ENCODE measurements around the gene BRINP3.

Gene BRINP3

DNA sequence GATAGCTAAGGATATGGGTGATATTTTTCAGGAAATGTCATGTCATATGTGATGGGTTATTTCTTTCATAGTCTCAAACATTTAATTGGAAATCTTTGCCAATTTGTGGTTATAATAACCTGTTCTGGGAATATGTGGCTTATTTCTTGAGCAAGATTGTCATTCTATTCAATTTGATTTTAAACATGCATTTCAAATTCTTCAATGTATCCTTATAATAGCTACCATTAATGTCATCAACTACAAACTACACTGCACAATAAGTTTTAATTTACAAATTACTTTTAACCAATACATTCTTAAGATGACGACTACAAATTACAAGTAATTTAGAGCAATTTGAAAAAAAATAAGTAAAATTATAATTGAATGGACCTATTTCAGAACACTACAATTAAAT, 164.9 kb downstream of the BRINP3 start:
- no peak for DNase-seq

DNA sequence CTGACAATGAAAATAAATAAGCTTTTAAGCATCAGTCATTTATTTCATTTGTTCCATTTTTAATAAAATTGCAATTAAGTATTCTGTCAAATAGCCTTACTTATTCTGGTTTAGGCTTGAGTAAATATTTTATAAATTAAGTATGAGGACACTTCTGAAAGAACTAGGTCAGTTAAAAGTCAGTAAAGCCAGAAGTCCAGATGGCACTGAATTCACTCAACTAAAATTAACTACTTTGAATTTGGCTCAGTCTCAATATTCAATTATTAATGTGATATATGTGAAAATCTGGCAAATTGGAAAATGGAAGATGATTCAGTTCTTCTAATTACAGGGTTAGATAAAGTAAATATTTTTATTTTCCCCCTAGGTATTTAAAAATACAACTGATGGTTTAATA, 174.2 kb downstream of the BRINP3 start:
- DNase-seq: peak; percentile 2

DNA sequence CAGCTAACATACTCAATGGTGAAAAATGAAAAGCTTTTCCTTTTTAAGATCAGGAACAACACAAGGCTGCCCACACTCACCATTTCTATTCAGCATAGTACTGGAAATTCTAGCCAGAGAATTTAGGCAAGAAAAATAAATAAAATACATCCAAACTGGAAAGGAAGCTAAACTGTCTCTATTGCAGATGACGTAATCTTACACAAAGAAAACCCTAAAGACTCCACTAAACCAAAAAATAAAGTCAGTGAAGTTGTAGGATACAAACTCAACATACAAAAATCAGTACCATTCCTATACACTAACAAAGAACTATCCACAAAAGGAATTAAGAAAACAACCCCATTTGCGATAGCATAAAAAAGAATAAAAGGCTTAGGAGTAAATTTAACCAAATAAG, 181.2 kb downstream of the BRINP3 start:
- no peak for DNase-seq

DNA sequence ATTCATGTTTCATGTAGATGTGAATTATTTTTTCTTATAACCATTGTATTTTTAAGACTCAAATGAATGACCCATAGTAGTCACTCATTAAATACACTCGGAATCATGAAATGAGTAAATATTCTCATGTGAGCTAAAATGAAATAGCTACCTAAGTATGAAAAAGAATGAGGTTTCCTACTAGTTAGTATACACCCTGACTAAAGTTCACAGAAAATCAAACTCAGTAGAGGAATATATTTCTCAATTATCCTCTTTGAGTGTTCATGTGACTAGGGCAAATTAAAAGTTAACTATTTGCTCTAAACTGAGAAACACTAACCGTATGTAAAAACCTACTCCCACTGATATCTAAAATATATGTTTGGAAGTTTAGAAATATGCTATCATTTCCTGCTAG, 187.8 kb downstream of the BRINP3 start:
- DNase-seq: no peak

DNA sequence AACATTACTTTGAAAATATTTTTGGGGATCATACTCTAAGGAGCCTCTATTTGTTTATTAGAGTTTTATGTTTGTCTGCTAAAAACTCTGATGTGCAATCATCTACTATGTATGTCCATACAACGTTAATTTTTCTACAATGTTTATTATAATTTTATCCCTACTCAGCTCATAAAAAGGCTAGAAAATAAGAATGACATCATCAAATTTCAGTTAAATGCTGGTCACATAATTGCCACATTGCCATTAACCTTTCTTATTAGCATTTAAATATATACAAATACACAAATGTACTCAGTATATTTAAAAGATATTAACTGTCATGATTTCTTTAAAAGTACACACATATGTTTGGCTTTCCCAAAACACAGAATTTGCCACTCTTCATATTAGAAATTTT, 191.6 kb downstream of the BRINP3 start:
- DNase-seq: no peak

DNA sequence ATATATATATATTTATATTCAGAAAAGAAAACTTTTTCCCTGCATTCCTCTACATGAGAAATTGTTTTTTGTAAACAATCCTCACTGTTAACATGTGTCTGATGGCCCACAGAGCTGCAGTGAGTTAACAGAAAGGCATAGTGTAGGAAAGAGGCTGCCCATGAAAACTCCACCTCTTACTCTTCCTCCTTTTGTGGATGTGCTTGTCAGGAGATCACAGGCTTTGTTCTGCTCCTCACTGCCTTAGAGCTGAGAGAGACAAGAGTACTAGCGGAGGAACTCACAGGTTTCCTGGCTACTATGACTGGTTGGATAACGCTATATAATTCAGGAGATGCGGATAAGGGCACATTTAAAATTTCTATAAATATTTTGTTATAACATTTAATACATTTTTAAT, 200.6 kb downstream of the BRINP3 start:
- no peak for DNase-seq

DNA sequence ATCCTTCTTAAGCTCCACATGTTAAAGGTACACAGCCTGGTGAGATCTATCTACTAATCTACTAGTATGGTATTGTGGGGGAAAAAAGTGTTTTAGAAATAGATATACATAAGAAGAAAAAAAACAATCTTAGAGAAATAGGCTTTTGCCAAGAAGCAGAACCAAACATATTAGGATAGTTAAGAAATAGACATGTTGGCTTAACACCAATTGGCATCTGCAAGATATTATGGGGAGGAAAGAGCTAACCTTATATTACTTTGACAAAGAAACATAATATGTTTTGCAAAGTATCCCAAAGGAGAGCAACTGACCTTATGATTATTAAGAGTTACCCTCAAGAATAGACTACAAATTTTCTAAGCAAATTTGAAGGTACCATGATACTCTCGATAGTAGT, 202.9 kb downstream of the BRINP3 start:
- no peak for DNase-seq

DNA sequence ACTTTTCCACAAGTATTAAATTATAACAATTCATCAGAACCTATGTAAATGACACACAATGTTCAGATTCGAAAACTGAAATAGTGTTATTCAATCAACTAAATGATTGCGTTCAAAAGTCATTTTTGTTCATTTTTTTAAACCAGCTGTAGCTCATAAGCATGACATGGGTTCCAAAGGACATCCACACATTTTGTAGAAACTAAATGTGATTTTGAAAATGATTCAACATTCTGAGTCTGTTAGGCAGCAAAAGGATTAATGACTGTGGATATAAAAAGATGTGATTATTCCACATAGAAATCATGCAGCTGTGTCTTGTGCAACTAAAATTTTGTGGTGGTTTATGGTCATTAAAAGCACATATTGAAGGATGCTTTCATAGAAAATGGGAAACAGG, 204.5 kb downstream of the BRINP3 start:
- no peak for DNase-seq

DNA sequence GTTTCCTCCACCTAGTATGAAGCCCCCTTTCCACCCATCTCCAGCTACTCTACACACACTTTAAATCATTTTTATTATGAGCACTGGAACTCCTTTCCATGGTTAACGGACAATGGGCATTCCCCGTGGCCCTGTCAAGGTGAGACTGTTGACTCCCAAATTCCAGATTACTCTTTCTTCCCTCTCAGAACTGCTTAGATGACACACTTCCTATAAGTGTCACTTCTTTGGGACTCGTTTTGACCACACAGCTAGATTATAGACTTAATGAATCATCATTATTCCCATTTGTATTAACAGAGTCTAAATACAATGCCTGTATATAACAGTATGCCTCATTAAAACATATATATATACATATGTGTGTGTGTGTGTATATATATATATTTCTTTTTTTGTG, 215.1 kb downstream of the BRINP3 start:
- no peak for DNase-seq

DNA sequence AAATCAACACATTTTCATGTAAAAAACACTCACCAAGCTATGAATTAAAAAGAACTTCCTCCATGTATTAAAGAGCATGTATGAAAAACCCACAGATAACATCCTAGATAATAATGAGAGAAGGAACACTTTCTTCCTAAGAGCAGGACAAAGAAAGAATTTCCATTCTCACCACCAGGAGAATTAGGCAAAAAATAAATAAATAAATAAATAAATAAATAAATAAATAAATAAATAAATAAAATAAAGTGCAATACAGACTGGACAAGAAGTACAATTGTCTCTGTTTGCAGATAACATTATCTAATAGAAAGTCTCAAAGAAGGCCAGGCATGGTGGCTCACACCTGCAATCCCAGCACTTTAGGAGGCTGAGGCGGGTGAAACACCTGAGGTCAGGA, 218.2 kb downstream of the BRINP3 start:
- DNase-seq: no peak

DNA sequence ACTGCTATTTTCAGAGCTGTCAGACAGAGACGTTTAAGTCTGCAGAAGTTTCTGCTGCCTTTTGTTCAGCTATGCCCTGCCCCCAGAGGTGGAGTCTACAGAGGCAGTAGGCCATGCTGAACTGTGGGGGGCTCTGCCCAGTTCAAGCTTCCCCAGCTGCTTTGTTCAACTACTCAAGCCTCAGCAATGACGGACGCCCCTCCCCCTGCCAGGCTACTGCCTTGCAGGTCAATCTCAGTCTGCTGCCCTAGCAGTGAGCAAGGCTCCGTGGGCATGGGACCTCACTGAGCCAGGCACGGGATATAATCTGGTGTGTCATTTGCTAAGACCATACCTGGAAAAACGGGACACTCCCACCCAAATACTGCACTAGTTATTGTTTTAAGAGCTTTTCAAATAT, 219.7 kb downstream of the BRINP3 start:
- DNase-seq: no peak

DNA sequence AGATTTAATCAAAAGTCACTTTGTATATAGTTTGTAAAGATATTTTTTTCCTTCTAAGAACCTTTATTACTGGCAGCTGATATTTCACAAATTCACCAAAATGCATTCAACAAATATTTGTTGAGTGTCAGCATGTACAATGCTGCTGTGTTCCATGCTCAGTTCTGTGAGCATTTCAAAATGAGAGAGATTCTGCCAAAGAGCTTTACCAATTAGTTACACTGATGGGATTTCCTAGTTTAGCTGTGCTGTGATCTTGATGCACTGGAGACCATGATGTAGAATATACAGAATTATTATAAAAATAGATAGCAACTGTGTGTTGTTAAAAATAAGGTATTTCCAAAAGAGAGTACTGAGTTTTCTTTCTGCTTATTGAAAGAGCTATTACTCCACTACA, 225.6 kb downstream of the BRINP3 start:
- no peak for DNase-seq

DNA sequence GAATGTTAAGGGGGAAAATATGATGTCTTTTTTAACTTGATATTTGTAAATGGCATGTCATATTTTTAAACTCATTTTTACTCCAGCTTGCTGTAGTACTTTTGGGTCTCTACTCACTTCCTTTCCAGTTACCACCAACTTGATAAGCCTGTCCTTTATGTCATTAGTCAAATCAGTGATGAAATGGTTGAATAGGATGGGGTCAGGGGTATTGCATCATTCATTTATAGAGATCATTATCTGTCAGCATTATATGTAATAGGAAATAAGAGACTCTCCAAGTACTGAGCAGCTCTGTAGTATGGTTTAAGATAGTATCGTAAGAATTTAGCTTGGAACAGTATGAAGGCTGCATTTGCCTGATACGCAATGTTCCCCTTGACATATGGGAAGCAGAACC, 227.3 kb downstream of the BRINP3 start:
- DNase-seq: no peak

DNA sequence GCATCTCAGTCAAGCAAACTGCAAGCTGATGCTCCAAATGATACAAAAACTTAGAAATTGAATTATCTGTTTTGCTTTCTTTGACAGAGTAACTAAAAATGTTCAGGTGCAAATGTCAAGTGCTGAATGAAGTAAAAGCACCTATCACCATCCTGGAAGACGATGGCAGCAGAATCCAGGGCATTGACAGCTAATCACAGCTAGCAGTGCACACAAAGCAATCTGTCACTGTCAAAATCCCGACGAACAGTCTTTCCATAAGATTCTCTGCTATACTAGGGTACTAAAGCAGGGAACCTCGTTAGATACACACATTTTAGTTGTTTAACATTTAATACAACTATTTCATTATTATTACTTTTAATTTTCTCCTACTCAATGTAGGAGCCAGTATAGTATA, 233.3 kb downstream of the BRINP3 start:
- no peak for DNase-seq

DNA sequence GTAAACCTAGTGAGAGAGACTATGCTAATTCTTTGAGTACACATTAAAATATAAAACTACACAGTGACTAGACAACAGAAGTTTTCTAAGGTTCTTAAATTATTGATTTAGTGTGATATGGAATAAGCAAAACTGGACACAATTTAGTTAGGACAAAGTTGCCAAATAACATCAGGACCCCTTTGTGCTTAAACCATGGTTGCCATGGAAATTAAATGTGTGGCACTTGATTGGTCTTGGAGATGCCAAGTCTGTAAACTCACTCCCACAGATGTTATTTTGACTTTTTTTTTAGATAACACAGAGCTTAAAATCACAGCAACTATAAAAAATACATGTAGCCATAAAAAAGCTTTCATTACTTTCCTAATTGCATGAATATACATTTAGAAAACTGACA, 234.6 kb downstream of the BRINP3 start:
- no peak for DNase-seq

DNA sequence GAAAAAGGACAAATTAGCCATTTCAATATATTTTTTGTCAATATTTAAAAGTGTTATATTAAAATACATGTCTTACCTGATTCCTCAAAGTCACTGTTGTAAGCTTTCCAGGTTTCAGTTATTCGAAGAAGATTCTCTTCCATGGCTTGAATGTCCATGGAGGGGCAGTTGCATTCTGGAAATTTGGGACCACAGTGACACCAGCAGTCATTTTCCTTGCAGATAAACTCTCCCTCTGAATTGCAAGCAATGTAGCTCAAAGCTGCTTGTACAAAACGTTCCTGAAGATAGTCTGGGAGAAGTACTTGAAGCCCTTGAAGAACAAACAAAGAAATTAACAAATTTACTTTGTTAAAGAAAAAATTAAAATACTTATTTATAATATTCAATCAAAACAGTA, 251.7 kb downstream of the BRINP3 start:
- DNase-seq: no peak

DNA sequence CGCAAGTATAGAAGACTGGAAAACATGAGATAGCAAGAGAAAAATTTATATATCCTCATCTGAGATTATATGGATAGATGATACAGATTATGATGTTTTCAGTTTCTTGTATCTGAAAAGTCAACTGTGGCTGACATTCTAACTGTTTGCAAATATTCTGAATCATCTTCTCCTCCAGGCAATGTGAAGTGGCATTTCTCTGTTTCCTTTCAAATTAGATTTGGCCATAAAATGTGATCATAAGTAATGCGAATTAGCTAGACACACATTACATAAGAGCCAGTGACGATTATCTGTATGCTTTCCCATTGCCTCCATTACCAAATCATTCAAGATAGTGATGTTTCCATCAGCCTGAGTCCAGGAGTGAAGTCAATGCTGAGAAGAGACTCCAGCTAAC, 265.2 kb downstream of the BRINP3 start:
- DNase-seq: no peak

DNA sequence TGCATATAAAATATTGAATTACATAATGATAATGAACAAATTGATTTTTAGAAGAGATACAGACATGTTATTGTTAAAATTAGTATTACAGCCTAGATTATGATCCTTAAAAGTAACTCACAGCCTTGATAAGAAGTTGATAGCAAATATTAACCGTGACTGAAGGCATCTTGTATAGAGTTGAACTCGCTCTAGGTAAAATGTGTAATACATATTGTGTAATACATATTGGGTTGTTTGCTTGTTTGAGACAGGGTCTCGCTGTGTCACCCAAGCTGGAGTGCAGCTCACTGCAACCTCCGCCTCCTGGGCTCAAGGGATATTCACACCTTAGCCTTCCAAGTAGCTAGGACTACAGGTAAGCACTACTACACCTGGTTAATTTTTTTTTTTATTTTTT, 269.9 kb downstream of the BRINP3 start:
- DNase-seq: no peak

DNA sequence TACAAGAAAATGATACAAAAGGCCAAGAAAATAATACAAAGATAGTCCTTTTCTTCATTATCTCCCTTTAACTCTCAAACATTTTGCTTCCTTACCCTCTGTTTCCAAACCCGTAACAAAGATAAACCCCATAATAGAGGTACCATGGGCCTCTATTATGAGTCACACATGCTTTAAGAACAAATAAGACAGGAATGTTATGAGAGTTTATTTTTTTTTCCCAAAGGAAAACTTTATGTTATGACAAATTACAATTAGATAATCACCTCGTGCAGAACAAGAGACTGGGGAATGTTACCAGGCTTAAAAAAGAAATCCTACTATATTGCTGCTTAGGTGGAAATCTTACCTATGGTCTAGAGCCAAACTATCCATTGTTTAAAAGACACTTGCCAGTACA, 272.0 kb downstream of the BRINP3 start:
- DNase-seq: no peak

DNA sequence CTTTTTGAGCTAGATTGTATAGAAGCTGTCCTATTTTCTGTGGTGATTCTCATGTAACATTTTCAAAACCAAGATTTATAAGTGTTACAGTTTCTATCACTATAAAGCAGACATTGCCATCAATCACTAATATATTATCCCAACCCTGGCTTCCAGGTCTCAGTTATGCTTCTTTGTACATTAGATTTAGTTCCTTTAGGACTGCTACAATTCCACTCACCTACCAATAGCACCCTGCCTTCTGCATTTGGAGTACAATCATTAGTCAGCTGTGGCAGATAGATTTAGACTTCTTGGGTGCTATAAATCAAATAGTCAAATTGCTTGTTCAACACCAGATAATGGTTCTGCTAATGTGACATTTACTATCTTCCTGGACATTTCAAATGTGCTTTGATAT, 281.6 kb downstream of the BRINP3 start:
- no peak for DNase-seq

DNA sequence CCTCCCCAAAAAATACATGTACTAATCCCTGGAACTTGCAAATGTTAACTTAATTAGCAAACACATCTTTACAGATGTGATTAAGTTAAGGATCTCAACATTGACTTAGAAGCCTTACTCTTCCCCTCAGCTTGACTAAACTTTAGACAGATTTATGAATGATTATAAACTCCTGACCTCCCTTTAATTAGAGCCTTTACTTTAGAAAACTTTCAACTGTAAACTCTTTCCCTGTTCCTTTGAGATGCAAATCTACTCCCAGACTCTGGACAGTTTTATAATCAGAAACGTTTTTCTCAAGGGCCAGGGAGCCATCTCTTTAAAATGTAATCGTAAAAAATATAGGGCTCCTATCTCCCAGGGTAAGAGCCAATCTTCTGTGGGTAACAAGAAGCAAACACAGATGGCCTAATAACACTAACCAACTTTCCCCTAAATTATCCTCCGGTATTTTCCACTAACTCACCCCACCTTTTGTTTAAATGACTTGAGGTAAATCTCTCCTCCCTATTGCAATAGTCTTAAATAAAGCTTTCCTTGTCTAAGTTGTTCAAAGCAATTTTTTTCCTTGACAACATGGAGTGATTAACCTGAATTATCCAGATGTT, 284.1 kb downstream of the BRINP3 start:
- no peak for DNase-seq

DNA sequence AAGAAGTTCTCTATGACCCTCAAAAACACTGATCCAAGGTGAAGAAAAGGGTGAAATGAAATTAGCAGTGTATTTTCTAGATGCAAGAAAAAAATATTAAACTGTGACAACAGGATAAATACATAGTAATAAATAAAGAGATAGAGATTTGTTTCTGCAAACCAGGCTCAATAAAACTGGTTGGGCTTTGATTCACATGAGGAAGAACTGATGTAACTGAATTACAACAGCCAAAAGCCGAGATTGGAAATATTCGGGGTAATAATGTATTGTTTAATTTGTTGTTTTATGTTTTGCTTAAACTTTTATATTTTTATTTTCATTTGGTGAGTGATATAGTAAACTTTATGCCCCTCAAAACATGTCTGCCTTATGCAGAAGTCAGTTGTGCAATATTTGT, 285.0 kb downstream of the BRINP3 start:
- DNase-seq: no peak

DNA sequence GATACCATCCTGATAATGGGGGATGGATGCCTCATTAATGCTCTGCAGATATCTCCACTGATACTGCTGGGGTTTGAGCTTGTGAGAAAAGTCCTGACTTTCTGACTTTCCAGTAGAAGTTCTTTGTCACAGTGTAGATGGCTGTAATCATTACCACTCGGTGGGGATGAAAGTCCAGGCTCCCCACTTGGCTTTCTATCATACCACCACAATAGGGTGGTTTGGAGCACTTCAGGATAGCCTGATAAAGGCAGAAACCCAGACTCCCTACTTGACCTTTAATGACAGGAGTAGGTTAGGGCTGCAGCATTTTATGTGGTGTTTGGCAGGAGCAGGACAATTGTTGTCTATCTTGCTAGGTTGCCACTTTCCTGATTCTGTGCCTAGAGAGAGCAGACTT, 294.1 kb downstream of the BRINP3 start:
- DNase-seq: no peak

DNA sequence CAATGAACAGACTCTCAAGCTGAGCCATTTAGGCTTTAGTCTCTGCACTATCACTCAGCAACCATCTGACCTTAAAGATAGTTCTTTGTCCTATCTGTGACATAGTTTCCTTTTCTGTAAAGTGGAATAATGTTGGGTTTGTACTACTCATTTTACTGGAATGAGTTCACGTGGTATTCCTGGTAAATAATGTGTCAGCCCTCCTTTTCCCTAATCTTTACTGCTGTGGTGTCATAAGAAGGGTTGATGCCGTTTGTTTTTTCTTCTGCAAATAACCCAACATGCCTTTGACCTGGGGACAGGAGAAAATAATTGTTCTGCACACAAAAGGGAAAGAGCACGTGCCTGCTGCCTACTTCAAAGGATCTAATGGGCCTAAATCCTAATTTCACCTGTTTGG, 297.8 kb downstream of the BRINP3 start:
- DNase-seq: no peak

DNA sequence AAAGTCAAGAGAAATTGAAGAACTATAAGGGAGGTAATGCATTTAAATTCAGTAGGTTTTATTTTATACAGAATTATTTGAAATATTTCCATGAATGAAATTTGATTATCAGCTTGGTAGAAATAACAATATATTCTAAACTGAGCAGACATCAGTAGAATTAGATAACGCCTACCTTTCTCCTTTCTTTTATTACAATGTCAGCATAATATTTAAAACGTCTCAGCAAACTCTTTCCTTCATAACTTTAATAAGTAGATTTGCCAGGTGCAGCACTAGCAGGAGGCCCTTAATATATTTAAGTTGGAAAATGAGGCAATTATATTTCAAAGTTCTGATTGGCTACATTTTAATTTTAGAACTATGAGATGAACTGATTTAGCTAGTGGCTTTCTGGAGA, 298.8 kb downstream of the BRINP3 start:
- no peak for DNase-seq

DNA sequence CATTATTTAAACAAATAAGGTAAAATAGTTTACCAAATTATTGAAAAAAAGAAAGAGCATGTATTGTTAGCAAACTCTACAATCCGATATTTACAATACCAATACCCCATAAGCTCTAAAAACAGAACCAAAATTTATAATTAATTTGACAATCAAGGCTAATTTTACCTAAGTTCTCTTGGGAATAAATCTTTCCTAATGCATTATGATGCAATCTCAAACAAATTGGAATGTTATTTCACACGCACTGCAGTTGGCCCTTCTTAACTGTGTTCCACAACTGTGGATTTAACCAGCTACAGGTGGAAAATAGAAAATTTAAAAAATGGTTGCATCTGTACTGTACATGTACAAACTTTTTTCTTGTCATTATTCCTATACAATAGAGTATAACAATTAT, 300.1 kb downstream of the BRINP3 start:
- DNase-seq: no peak
